A549 (cell line): Measurements from ENCODE around the gene CFAP161. TPM values are rescaled to one million over a fixed set of nuclear protein-coding genes. Genes with fewer than 3 reads are reported as not detected.

Source experiments
- ATAC-seq, 2 experiments: fragments of 200-7000 bp in 1 of 2; fragments of >200 bp in 1 of 2; cut with Nextera tagmentation in 1 of 2; cut with Tn5 transposase in 1 of 2; 3 replicates each; pipeline versions ENCODE4 v1.8.0 to v1.9.1; 2018 to 2020; ENCODE audit warnings: mild to moderate bottlenecking in 1 of 2, moderate library complexity in 1 of 2
- CTCF ChIA-PET: fragments of 300-600 bp; sonication (Branson Sonifier 250); formaldehyde crosslinking; extraction: SDS; loops from one replicate; lab custom pipeline; 2021; ENCODE audit warnings: antibody characterized with exemption, inconsistent platforms; lab: Yijun Ruan, JAX
- POLR2A ChIA-PET: fragments of 350-600 bp; formaldehyde crosslinking; extraction: SDS; loops from one replicate; lab custom pipeline; 2021; ENCODE audit warnings: antibody characterized with exemption, inconsistent platforms; lab: Yijun Ruan, JAX
- DNase-seq, 2 experiments: peaks; one replicate each; pipeline versions ENCODE4 v3.0.0 to v3.0.0-alpha.2; 2011 to 2016; ENCODE audit warnings: low read depth in 1 of 2, low spot score in 1 of 2
- FAIRE-seq: peaks from 2 replicates; lab custom pipeline; 2011; peaks lifted over from hg19 to GRCh38; lab: Jason Lieb, UNC
- H3K27ac ChIP-seq, 2 experiments: fragments of >200 bp; sonication (Bioruptor Twin); formaldehyde crosslinking; 3 replicates each; pipeline ENCODE4 v1.5.1; 2016 to 2017
- H3K4me1 ChIP-seq: fragments of >200 bp; sonication (Bioruptor Twin); formaldehyde crosslinking; 3 replicates; pipeline ENCODE4 v1.6.1; 2016
- H3K4me2 ChIP-seq: fragments of >200 bp; sonication (Bioruptor Twin); formaldehyde crosslinking; 3 replicates; pipeline ENCODE4 v1.6.1; 2016
- H3K4me3 ChIP-seq: fragments of >200 bp; sonication (Bioruptor Twin); formaldehyde crosslinking; 3 replicates; pipeline ENCODE4 v1.5.1; 2016
- H3K9me3 ChIP-seq: fragments of >200 bp; sonication (Bioruptor Twin); formaldehyde crosslinking; 3 replicates; pipeline ENCODE4 v1.6.1; 2016
- BHLHE40 ChIP-seq: IDR thresholded peaks from 2 replicates; pipeline ENCODE4 v1.6.1; 2012; ENCODE audit warnings: low read depth, low read length, inconsistent platforms
- CBX8 ChIP-seq: fragments of 200-600 bp; sonication (generic); IDR thresholded peaks from 2 replicates; pipeline ENCODE4 v1.6.1; 2016
- CEBPB ChIP-seq, 2 experiments: fragments of >200 bp in 1 of 2; sonication (Bioruptor Twin) in 1 of 2; formaldehyde crosslinking in 1 of 2; IDR thresholded peaks; 2 replicates each; pipeline ENCODE4 v1.6.1; 2012 to 2016
- CHD2 ChIP-seq: fragments of 150-350 bp; IDR thresholded peaks from 2 replicates; pipeline ENCODE4 v1.6.1; 2014; ENCODE audit warnings: low read length; ENCODE audit not compliant: partially characterized antibody
- CHD4 ChIP-seq: fragments of 200-600 bp; sonication (generic); IDR thresholded peaks from 2 replicates; pipeline ENCODE4 v1.6.1; 2016; ENCODE audit warnings: antibody characterized with exemption, mild to moderate bottlenecking, borderline replicate concordance
- ESRRA ChIP-seq: fragments of 150-350 bp; IDR thresholded peaks from 2 replicates; pipeline ENCODE4 v1.6.1; 2014; ENCODE audit warnings: mild to moderate bottlenecking, low read length, borderline replicate concordance
- FOSB ChIP-seq: fragments of 250-450 bp; sonication (Bioruptor Pico); IDR thresholded peaks from 2 replicates; pipeline ENCODE4 v1.5.0; 2020; ENCODE audit warnings: mild to moderate bottlenecking, moderate library complexity
- FOXS1 ChIP-seq: fragments of 250-450 bp; sonication (Bioruptor Pico); IDR thresholded peaks from 2 replicates; pipeline ENCODE4 v1.5.0; 2020; ENCODE audit warnings: mild to moderate bottlenecking, moderate library complexity
- HDAC2 ChIP-seq: fragments of 200-600 bp; sonication (generic); IDR thresholded peaks from 2 replicates; pipeline ENCODE4 v1.6.1; 2016
- HOXA7 ChIP-seq: fragments of 250-450 bp; sonication (Bioruptor Pico); IDR thresholded peaks from 2 replicates; pipeline ENCODE4 v1.5.0; 2020; ENCODE audit warnings: mild to moderate bottlenecking, moderate library complexity
- HOXB13 ChIP-seq: fragments of 250-450 bp; sonication (Bioruptor Pico); IDR thresholded peaks from 2 replicates; pipeline ENCODE4 v1.5.0; 2020; ENCODE audit warnings: low read depth, mild to moderate bottlenecking, moderate library complexity
- HOXB5 ChIP-seq: fragments of 250-450 bp; sonication (Bioruptor Pico); IDR thresholded peaks from 2 replicates; pipeline ENCODE4 v1.5.0; 2020; ENCODE audit warnings: mild to moderate bottlenecking, moderate library complexity
- JUN ChIP-seq, 2 experiments: fragments of >200 bp; sonication (Bioruptor Twin); formaldehyde crosslinking; IDR thresholded peaks; 2 replicates in 1 of 2; 3 replicates in 1 of 2; pipeline ENCODE4 v1.6.1; 2016 to 2017
- KDM1A ChIP-seq: fragments of 200-600 bp; sonication (generic); IDR thresholded peaks from 2 replicates; pipeline ENCODE4 v1.6.1; 2016; ENCODE audit warnings: low read depth, mild to moderate bottlenecking
- MAFK ChIP-seq: fragments of 450-650 bp; IDR thresholded peaks from 2 replicates; pipeline ENCODE4 v1.6.1; 2014; ENCODE audit not compliant: partially characterized antibody
- MYC ChIP-seq: IDR thresholded peaks from 2 replicates; pipeline ENCODE4 v1.6.1; 2012; ENCODE audit warnings: mild to moderate bottlenecking, inconsistent platforms, low read length, improper control_type of control experiment, borderline replicate concordance
- NPAS2 ChIP-seq: fragments of 250-450 bp; sonication (Bioruptor Pico); IDR thresholded peaks from 2 replicates; pipeline ENCODE4 v1.8.0; 2022; ENCODE audit warnings: mild to moderate bottlenecking, moderate library complexity, borderline replicate concordance
- NR3C1 ChIP-seq: fragments of >200 bp; sonication (Bioruptor Twin); formaldehyde crosslinking; IDR thresholded peaks from 3 replicates; pipeline ENCODE4 v1.6.1; 2017
- POLR2AphosphoS2 ChIP-seq: conservative IDR thresholded peaks from 2 replicates; pipeline ENCODE4 v1.6.1; 2012; ENCODE audit warnings: low read length, improper control_type of control experiment, inconsistent platforms
- RARB ChIP-seq: fragments of 250-450 bp; sonication (Bioruptor Pico); IDR thresholded peaks from 2 replicates; pipeline ENCODE4 v1.8.0; 2021; ENCODE audit warnings: mild to moderate bottlenecking, moderate library complexity
- RCOR1 ChIP-seq: fragments of 150-350 bp; IDR thresholded peaks from 2 replicates; pipeline ENCODE4 v1.6.1; 2014; ENCODE audit warnings: antibody characterized with exemption, low read length, low read depth
- RFX5 ChIP-seq: fragments of 450-650 bp; IDR thresholded peaks from 2 replicates; pipeline ENCODE4 v1.7.1; 2014; ENCODE audit warnings: antibody characterized with exemption, mild to moderate bottlenecking, moderate library complexity
- RNF2 ChIP-seq: fragments of 200-600 bp; sonication (generic); IDR thresholded peaks from 2 replicates; pipeline ENCODE4 v1.6.1; 2016; ENCODE audit warnings: low read depth, mild to moderate bottlenecking, antibody characterized with exemption, moderate library complexity, borderline replicate concordance
- ZNF302 ChIP-seq: fragments of 250-450 bp; sonication (Bioruptor Pico); IDR thresholded peaks from 2 replicates; pipeline ENCODE4 v1.9.0; 2021; ENCODE audit warnings: inconsistent platforms, mild to moderate bottlenecking, moderate library complexity
- WGBS: methylation state at CpG from one replicate; pipeline ENCODE4 v1.1.6; 2017; ENCODE audit errors: missing lambda C conversion rate; 5-methylcytosine and 5-hydroxymethylcytosine counted together
- polyA plus RNA-seq, 4 experiments: library from polyadenylated mRNA; depleted of rRNA in 3 of 4; stranded (reverse); fragments of >200 nt; fragmentation: RNase III in 1 of 4; extraction: RNeasy Plus Mini Kit Qiagen cat#74134 plus additional on column Dnase treatment in 1 of 4; gene quantifications; 2 replicates in 3 of 4; 3 replicates in 1 of 4; pipeline ENCODE4 v1.2.3, GENCODE V29; 2011 to 2017
- TF ChIP-seq, protein P1 (sequence below): fragments of >200 bp; sonication (Bioruptor Twin); formaldehyde crosslinking; IDR thresholded peaks from 2 replicates; pipeline ENCODE4 v1.6.1; 2016
- TF ChIP-seq, protein P2 (sequence below): fragments of >200 bp; sonication (Bioruptor Twin); formaldehyde crosslinking; IDR thresholded peaks from 3 replicates; pipeline ENCODE4 v1.6.1; 2016
- TF ChIP-seq, protein P3 (sequence below): fragments of 150-350 bp; IDR thresholded peaks from 2 replicates; pipeline ENCODE4 v1.6.1; 2014; ENCODE audit warnings: low read depth, mild to moderate bottlenecking, low read length
- TF ChIP-seq, protein P4 (sequence below): IDR thresholded peaks from 2 replicates; pipeline ENCODE4 v1.6.1; 2012

The CFAP161 gene
- polyA plus RNA-seq, 2 of the 4 experiments (the other 2 are of a cell fraction) = not detected

DNA sequence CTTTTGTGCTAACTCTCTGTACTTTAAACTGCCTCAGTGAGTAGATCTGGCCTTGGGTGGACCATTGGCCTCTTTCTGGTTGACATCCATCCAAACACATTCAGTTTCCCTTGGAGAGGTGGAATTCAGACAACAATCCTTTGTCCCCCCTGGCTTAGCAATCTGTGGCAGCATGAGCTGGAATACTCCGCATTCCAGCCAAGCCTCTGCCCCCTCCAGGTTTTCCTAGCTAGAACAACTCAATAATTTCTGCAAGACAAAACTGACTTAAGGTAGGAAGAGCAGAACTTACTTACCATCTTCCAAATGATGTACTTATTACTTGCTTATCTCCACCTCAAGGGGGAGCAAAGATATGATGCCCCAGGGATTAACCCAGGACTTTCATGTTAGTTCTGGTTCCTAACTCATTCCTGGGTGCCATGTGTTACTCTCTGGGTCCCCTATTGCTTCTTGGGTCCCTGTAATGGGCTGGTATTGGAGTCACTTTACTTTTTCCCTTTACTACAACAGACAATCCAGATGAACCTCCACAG lies 40.8 kb downstream of the CFAP161 start:
- WGBS = 30% methylated on average over 1 of the region's 1 CpG
- no peaks in the 10 kb centered on the region for H3K4me1 ChIP-seq
- no peak for DNase-seq
- TF ChIP-seq NPAS2 (CRISPR knock-in tag) (no peak), ESRRA (no peak), CBX8 (no peak), HOXB13 (no peak), MYC (no peak), HOXB5 (CRISPR knock-in tag) (no peak), FOSB (no peak), CHD4 (no peak), KDM1A (no peak), RARB (CRISPR knock-in tag) (no peak), CEBPB (IDR thresholded peaks at IDR 0.05) (no peak), RCOR1 (no peak), RFX5 (no peak)
- TF ChIP-seq, protein P1, sequence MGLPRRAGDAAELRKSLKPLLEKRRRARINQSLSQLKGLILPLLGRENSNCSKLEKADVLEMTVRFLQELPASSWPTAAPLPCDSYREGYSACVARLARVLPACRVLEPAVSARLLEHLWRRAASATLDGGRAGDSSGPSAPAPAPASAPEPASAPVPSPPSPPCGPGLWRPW = no peak
- TF ChIP-seq, protein P2, sequence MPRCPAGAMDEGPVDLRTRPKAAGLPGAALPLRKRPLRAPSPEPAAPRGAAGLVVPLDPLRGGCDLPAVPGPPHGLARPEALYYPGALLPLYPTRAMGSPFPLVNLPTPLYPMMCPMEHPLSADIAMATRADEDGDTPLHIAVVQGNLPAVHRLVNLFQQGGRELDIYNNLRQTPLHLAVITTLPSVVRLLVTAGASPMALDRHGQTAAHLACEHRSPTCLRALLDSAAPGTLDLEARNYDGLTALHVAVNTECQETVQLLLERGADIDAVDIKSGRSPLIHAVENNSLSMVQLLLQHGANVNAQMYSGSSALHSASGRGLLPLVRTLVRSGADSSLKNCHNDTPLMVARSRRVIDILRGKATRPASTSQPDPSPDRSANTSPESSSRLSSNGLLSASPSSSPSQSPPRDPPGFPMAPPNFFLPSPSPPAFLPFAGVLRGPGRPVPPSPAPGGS = no peak
- H3K4me2 ChIP-seq = no peak overlapping the region
- no peak overlapping the region for H3K27ac ChIP-seq
- no peak for FAIRE-seq
- no peaks in the 10 kb centered on the region for H3K9me3 ChIP-seq
- ATAC-seq = no peak
- ChIA-PET CTCF (interaction anchor here (0.6 to 1.7 kb wide), 3 partner anchors 31 to 1946 kb away, joined by 3 to 10 read pairs (median 3); no protein-coding TSS in a partner anchor), POLR2A (no interaction called here)
- H3K4me3 ChIP-seq = no peak overlapping the region

DNA sequence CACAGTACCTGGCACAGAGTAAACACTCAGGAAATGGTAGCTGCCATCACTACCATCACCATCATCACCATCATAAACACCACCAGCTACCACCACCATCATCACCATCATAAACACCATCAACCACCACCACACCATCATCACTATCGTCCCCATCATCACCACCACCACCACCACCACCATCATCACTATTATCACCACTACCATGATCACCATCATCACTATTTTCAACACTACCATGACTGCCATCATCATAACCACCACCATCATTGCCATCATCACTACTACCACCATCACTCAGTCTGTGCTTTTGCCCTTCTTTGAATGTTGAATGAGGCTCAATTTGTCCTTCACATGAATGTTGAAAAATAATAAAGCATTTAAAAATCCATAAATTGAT lies 41.4 kb downstream of the CFAP161 start:
- WGBS = 10% methylated on average over 1 of the region's 1 CpG
- DNase-seq = no peak
- TF ChIP-seq POLR2AphosphoS2 (no peak), HDAC2 (no peak), ZNF302 (CRISPR knock-in tag) (no peak), NR3C1 (no peak), FOXS1 (CRISPR knock-in tag) (no peak), JUN (IDR thresholded peaks at IDR 0.05) (no peak), RNF2 (no peak), MAFK (no peak), BHLHE40 (no peak), HOXA7 (CRISPR knock-in tag) (no peak), CHD4 (no peak), ESRRA (no peak), CHD2 (no peak)
- TF ChIP-seq, protein P3, sequence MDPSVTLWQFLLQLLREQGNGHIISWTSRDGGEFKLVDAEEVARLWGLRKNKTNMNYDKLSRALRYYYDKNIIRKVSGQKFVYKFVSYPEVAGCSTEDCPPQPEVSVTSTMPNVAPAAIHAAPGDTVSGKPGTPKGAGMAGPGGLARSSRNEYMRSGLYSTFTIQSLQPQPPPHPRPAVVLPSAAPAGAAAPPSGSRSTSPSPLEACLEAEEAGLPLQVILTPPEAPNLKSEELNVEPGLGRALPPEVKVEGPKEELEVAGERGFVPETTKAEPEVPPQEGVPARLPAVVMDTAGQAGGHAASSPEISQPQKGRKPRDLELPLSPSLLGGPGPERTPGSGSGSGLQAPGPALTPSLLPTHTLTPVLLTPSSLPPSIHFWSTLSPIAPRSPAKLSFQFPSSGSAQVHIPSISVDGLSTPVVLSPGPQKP = no peak
- TF ChIP-seq, protein P4, sequence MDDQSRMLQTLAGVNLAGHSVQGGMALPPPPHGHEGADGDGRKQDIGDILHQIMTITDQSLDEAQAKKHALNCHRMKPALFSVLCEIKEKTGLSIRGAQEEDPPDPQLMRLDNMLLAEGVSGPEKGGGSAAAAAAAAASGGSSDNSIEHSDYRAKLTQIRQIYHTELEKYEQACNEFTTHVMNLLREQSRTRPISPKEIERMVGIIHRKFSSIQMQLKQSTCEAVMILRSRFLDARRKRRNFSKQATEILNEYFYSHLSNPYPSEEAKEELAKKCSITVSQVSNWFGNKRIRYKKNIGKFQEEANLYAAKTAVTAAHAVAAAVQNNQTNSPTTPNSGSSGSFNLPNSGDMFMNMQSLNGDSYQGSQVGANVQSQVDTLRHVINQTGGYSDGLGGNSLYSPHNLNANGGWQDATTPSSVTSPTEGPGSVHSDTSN = no peak
- TF ChIP-seq, all 56 proteins: peak for 0
- FAIRE-seq (no peak), ATAC-seq (no peak)
- no peak overlapping the region for H3K27ac ChIP-seq
- no peaks in the 10 kb centered on the region for H3K9me3 ChIP-seq
- no peak overlapping the region for H3K4me2 ChIP-seq
- H3K4me3 ChIP-seq = no peak overlapping the region
- ChIA-PET CTCF (interaction anchor here (0.8 to 1.7 kb wide), 4 partner anchors 18 to 91 kb away, joined by 3 to 10 read pairs (median 4); no protein-coding TSS in a partner anchor), POLR2A (no interaction called here)
- no peaks in the 10 kb centered on the region for H3K4me1 ChIP-seq
